ENCODE measurements around the gene CCL27.

Gene CCL27

DNA sequence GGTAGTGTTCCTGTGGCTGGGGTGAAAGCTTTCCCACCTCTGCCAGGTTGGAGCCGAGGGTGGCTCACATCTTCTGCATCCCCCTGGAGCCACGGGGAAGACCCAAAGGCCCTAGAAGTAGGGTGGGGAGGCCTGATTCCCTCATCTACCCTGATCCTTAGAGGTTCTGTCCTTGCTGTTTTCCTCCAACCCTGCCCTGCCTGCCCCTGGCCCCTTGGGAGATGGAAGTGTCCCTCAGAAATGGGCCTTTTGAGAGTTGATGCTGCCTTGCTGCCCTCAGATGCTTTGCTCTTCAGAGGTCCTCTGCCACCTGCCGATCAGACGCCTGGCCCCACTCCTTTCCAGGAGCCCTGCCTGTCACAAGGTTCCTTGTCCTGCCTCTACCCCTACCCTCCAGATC is 22.4 kb upstream of the CCL27 start:
- no peak for DNase-seq (ENCODE audit: low spot score)

GRCh38 chr9:34684145-34684544 is 21.7 kb upstream of the CCL27 start:
- no peak for DNase-seq (ENCODE audit: low spot score)

GRCh38 chr9:34675869-34676268 is 13.4 kb upstream of the CCL27 start:
- no peak for DNase-seq (ENCODE audit: low spot score)

- peak; percentile 86 for DNase-seq (ENCODE audit: low spot score)
These were observed 12.7 kb upstream of the CCL27 start for GRCh38 chr9:34675048-34675714.

DNA sequence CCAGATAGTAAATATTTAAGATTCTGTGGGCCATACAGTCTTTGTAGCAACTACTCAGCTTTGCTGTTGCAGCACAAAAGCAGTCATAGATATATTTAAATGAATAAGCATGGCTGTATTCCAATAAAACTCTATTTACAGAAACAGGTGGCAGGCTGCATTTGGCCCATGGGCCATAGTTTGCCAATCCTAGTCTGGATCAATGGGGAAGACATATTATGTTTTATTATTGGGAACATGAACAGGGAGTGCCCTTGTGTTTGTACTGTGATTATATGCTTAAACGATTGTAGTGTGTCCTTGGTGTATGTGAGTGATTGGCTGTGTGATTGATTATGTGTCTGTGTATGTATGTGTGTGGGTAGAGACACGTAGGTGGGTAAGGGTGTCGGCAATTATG is 12.0 kb upstream of the CCL27 start:
- DNase-seq (ENCODE audit: low spot score): no peak

DNA sequence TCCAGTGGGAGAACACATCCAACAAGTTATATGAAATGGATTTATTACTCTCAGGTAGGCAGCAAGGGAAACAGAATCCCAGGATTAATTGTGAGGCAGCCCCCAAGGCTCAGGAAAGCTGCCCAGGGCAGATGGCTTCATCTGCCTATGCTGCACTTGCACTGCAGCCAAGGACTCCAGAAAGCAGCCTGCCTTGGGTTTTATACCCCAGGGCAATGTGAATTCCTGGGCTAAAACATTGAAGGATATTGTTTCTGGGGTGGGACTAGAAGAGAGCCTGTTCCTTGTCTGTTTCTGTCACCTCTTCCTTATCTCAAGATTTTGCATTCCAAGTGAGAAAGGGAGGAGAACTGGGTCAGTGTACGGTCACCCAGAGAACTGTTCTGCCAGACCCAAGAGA is 8.8 kb upstream of the CCL27 start:
- no peak for DNase-seq (ENCODE audit: low spot score)

DNA sequence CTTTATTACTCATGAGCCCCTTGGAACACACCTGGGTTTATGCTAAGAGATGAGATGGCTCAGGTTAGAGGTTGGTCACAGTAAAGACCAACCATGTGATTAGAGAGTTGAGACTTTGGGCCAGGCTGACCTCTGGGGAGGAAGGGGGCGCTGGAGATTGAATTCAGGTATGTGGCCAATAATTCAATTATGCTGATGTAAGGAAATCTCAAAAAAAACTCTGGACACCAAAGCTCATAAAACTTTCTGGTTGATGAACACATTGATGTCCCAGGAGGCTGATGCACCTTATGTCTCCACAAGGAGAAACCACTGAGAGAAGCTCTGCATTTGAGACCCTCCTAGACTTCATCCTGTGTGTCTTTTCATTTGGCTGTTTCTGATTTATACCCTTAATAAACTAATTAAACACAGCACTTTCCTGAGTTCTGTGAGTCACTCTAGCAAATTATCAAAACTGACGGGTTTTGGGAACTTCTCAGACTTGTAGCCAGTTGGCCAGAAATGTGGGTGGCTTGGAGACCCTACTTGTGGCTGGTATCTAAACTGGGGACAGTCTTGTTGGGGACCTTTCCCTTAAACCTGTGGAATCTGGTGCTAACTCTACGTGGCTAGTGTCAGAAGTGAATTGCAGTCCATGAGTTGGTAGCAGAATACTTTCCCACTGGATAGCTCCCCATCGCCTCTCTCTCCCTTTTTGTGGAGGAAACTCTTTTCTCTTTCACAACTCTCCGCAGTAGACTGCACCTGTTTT is 7.5 kb upstream of the CCL27 start:
- DNase-seq (ENCODE audit: low spot score): no peak

DNA sequence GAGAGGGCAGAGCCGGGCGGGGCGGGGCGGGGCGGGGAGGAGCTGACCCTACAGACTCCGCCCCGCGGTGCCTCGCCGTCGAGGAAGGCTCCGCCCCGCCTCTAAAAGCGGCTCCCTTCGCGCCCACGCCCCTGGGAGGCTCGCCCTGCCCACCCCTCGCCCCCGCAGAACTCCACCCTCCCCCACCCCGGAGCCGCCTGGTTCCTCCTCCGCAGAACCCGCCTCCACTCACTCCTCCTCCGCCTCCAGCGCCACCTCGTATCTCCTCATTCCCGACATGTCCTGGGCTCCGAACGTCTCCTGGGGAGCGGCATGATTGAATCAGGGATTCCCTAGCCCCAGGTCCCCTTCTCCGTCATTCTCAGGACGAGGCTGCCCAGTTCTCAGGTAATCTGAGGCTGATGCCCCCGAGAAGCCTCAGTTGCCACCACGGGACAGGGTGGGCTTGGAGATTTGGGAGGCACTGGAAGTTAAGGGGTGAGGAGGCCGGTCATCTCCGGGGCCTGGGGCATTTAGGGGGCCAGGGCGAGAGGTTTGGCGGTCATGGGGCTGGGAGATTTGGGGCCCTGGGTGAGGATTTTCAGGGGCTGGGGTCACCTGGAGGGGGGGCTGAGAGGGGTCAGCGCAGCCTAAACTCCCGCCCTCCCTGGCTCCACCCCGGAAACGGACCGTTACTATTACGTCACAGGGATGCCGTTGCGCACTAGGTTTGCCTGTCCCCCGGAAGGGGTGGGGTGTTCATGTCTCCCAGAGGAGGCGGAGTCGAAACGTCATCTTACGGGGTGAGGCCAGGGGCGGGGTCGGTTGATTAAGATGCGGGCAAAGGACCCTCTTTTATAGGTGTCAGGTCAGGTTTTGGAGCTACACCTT is 3.2 kb upstream of the CCL27 start:
- DNase-seq (ENCODE audit: low spot score): peak; percentile 96

GRCh38 chr9:34665067-34665380 is 2.6 kb upstream of the CCL27 start:
- no peak for DNase-seq (ENCODE audit: low spot score)

- peak; percentile 67 for DNase-seq (ENCODE audit: low spot score)
These were observed 2.0 kb upstream of the CCL27 start for GRCh38 chr9:34664281-34665066.

DNA sequence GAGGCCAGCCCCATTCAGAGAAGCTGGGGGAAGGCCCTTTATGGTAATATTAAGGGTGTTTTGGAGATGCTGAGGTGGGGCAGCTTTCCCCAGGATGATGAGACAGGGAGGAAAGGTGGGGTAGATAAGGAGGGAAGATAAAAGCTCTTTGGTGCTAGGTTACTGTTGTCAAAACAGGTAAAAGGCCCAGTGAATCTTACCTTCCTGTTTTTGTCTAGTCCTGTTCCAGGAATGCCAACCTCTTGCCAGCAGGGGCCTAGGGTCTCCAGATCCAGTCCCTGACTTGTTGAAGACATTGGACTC is 797 bp upstream of the CCL27 start:
- DNase-seq (ENCODE audit: low spot score): no peak

DNA sequence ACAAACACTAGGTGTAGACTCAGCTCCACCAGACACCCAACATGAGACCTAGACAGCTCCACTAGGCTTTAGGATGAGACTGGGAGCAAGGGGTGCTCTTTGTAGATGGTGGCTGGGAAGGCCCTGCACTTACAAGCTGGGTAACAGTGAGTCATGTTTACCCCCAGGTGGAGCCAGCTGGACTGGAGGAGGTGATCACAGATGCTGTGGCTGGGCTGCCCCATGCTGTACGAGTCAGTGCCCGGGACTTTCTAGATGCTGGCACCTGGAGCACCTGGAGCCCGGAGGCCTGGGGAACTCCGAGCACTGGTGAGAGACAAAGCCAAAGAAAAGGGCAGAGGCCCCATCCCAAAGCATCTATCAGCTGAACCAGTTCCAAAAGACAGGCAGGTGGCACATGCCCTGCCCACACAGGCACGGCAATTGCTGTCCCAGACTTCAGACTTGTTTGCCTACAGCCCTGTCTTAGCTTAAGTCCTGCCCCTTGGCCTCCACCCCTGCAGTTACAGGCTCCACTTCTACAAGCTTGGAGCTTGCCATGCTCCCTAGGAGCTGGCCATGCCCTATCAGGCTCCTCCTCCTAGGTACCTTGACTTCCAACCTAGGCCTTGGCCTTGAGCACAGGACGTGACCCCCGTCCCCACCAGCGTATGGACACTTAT is 2.7 kb downstream of the CCL27 start:
- no peak for DNase-seq (ENCODE audit: low spot score)

DNA sequence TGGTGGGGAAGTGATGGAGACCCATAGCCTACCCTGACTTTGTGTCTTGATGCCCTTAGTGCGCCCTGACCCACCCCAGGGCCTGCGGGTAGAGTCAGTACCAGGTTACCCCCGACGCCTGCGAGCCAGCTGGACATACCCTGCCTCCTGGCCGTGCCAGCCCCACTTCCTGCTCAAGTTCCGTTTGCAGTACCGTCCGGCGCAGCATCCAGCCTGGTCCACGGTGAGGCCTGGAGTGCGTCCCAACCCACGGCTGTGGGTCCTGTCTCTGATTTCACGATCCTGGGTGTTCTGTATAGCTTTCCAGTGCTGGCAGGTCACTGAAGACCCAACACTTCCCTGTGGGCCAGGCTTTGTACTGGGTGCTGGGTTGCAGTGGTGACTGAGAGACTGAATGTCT is 4.0 kb downstream of the CCL27 start:
- no peak for DNase-seq (ENCODE audit: low spot score)

DNA sequence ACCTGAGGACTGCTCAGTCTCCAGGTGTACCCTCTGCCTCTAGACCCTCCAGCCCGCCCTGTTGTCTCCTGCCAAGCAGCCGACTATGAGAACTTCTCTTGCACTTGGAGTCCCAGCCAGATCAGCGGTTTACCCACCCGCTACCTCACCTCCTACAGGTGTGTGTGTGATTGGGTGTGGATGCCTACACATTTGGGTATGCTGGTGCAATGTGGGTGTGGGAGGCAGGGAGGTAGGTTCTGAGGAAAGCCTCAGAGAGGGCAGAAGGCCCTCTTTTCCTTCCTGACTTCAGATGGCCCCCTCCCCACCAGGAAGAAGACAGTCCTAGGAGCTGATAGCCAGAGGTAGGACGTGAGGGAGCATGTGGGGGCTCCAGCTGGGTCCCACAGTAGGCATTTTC is 5.5 kb downstream of the CCL27 start:
- no peak for DNase-seq (ENCODE audit: low spot score)

DNA sequence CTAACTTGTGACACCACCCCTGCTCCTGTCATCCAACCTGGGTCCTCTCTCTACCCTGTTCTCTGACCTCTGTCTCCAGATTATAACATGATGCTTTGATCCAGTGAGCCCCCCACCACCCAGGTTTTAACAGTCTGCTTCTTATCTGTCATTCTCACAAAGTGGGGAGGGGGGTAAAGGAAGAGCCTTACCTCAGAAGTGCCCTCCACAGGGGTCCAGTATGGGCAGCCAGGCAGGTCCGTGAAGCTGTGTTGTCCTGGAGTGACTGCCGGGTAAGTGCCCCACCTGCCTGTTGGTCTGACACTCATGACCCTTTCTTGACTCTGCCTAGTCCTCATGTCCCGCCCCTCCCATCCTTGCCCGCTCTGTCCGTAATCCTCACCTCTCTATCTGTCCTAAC is 7.1 kb downstream of the CCL27 start:
- no peak for DNase-seq (ENCODE audit: low spot score)

DNA sequence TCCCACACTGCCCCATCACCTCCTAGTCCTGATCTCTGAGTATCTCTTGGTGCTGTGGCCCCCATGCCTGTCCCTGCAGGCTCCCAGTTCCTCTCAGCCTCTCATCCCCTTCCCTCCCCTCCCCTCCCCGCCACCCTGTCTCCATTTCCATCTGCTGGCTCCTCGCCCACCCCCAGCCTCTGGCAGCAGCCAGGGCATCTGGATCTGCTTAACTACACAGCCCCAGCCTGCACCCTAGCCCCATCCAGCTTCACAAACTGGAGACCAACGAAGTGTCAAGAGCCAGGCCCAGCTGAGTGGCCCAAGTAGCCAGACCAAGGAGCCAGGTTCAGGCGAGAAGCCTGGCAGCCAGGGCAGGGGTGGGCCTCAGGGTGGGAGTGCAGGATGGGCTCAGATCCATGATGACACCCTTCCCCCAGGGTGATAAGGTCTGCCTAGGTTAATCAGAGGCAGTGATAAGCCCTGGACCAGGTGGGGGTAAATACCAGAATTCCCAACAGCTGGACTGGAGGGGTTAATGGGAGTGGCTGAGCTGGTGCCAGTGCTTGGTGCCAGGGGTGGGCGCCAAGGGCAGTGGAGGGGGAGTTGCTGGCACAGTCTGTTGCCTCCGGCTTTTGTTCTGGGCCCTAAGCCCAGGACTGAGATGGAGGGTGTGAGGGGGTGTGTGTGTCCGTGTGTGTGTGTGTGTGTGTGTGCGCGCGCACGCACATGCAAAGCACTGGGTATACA is 8.0 kb downstream of the CCL27 start:
- DNase-seq (ENCODE audit: low spot score): peak; percentile 85

GRCh38 chr9:34653151-34654072 is 9.0 kb downstream of the CCL27 start:
- DNase-seq (ENCODE audit: low spot score): peak; percentile 68

GRCh38 chr9:34652602-34653000 is 9.9 kb downstream of the CCL27 start:
- no peak for DNase-seq (ENCODE audit: low spot score)

DNA sequence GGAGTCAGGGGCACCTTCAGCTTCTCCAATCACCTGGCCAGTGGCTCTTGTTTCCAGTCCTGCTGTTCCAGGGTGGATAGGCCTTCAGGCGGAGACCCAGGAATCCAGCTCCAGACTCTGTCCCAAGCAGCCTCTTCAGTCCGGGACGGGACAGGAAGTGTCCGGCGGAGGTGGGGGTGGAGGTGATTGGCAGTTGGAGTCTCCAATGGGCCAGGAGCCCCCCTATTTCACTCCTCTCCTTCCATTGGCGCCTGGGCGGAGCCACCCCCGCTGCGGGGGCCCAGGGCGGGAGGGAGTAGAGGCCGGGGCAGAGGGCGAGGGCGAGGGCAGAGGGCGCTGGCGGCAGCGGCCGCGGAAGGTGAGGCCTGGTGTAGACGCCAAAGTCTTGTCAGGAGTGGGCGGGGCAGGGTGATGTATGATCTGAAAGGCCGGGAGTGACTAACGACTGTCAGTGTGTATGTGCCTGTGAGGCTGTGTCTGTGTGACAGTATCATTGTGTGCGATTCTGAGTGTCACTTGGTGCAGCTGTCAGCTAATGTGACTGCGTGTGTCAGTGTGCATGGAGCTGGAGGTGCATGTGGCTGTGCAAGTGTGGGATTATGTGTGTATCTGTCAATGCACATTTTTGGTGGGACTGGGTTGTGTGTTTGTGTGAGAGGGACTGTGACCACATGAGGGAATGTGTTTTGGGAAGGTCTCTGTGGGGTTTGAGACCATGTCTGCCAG is 10.4 kb downstream of the CCL27 start, which contains the start of gene IL11RA:
IL11RA (plus strand) TSS at position 310 of the 726 bp plus-strand sequence. CDS start 3,033 bp downstream, outside the sequence.
- DNase-seq (ENCODE audit: low spot score): no peak

All from D341Med (cell line).